OCI-LY7 (cell line): Measurements from ENCODE around the gene DIP2C.
"Not testable (repeated sequence)": the region's sequence is repeated elsewhere in the genome, so short reads cannot be mapped to it uniquely, and the experiment has no call there.

ENCODE experiments used
- CTCF ChIP-seq: fragments of 200-600 bp; sonication (generic); conservative IDR thresholded peaks from 2 replicates; pipeline ENCODE4 v1.5.1; 2014; ENCODE audit warnings: mild to moderate bottlenecking, antibody characterized with exemption, low read length, moderate library complexity, mixed read lengths
- EZH2phosphoT487 ChIP-seq: fragments of 200-600 bp; sonication (generic); IDR thresholded peaks from 2 replicates; pipeline ENCODE4 v1.6.1; 2018; ENCODE audit warnings: low read depth, borderline replicate concordance, mild to moderate bottlenecking, mixed run types, antibody characterized with exemption, low read length, moderate library complexity, mixed read lengths

- TF ChIP-seq CTCF, EZH2phosphoT487: not testable (repeated sequence)
These were observed 264.1 kb downstream of the DIP2C start for GRCh38 chr10:425365-425764.
